Muscle of leg (tissue), 16 donors: Measurements from ENCODE around the gene CAMTA1. TPM values are rescaled to one million over a fixed set of nuclear protein-coding genes. Genes with fewer than 3 reads are reported as not detected.
A peak's percentile ranks its signal among the peaks of the same experiment; 100 is the strongest.
"Not testable (repeated sequence)": the region's sequence is repeated elsewhere in the genome, so short reads cannot be mapped to it uniquely, and the experiment has no call there.

Experiments
- DNase-seq: peaks from one replicate; pipeline ENCODE4 v3.0.0; 2013
- H3K27ac ChIP-seq: one replicate; pipeline ENCODE4 v1.5.1; 2013; ENCODE audit warnings: mild to moderate bottlenecking, low read length, control low read depth
- H3K27me3 ChIP-seq: one replicate; pipeline ENCODE4 v1.6.1; 2013; ENCODE audit warnings: low read length; ENCODE audit not compliant: control insufficient read depth, insufficient read depth
- H3K36me3 ChIP-seq: one replicate; pipeline ENCODE4 v1.6.1; 2013; ENCODE audit warnings: low read length; ENCODE audit not compliant: control insufficient read depth, insufficient read depth
- H3K4me1 ChIP-seq: one replicate; pipeline ENCODE4 v1.6.1; 2013; ENCODE audit warnings: low read length; ENCODE audit not compliant: control insufficient read depth, insufficient read depth
- H3K4me3 ChIP-seq: one replicate; pipeline ENCODE4 v1.5.1; 2013; ENCODE audit warnings: low read length, control low read depth
- H3K9me3 ChIP-seq: replicated peaks from 2 replicates; pipeline ENCODE4 v1.6.1; 2013; ENCODE audit warnings: low read depth, low read length; ENCODE audit not compliant: control insufficient read depth
- WGBS: methylation state at CpG from one replicate; pipeline ENCODE4 v1.1.5; 2013; ENCODE audit warnings: missing lambda C conversion rate; ENCODE audit not compliant: insufficient coverage; 5-methylcytosine and 5-hydroxymethylcytosine counted together
- long read RNA-seq, 11 donors: transcript quantifications; one replicate each; lab custom pipeline, GENCODE V29; 2026
- polyA plus RNA-seq, 8 donors: library from polyadenylated mRNA; unstranded; fragments of 120-200 nt; gene quantifications; one replicate each; pipeline versions ENCODE4 v1.2.1 to v1.2.3, GENCODE V29; 2013; ENCODE audit warnings: inconsistent platforms in 1 of 8, low replicate concordance in 1 of 8; ENCODE audit not compliant: insufficient read length in 8 of 8, insufficient read depth in 1 of 8
- total RNA-seq: library from RNA; stranded (reverse); fragments of 120-200 nt; gene quantifications from one replicate; pipeline ENCODE4 v1.2.4, GENCODE V29; 2013

The CAMTA1 gene, protein sequence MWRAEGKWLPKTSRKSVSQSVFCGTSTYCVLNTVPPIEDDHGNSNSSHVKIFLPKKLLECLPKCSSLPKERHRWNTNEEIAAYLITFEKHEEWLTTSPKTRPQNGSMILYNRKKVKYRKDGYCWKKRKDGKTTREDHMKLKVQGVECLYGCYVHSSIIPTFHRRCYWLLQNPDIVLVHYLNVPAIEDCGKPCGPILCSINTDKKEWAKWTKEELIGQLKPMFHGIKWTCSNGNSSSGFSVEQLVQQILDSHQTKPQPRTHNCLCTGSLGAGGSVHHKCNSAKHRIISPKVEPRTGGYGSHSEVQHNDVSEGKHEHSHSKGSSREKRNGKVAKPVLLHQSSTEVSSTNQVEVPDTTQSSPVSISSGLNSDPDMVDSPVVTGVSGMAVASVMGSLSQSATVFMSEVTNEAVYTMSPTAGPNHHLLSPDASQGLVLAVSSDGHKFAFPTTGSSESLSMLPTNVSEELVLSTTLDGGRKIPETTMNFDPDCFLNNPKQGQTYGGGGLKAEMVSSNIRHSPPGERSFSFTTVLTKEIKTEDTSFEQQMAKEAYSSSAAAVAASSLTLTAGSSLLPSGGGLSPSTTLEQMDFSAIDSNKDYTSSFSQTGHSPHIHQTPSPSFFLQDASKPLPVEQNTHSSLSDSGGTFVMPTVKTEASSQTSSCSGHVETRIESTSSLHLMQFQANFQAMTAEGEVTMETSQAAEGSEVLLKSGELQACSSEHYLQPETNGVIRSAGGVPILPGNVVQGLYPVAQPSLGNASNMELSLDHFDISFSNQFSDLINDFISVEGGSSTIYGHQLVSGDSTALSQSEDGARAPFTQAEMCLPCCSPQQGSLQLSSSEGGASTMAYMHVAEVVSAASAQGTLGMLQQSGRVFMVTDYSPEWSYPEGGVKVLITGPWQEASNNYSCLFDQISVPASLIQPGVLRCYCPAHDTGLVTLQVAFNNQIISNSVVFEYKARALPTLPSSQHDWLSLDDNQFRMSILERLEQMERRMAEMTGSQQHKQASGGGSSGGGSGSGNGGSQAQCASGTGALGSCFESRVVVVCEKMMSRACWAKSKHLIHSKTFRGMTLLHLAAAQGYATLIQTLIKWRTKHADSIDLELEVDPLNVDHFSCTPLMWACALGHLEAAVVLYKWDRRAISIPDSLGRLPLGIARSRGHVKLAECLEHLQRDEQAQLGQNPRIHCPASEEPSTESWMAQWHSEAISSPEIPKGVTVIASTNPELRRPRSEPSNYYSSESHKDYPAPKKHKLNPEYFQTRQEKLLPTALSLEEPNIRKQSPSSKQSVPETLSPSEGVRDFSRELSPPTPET (N-terminal part only)
- total RNA-seq: 36.4 TPM
- 10 to 100 TPM; 37.1 to 56.4 (median 47.8) TPM for polyA plus RNA-seq
- long read RNA-seq, donor 1, transcript CAMTA1-208 (4 exons, 567 nt): major isoform, 19 of 24 reads
- long read RNA-seq, donor 1, partial matches to known transcripts: 0 of 24 reads
- long read RNA-seq, donor 1, other reads (novel, unspliced or antisense): 0 of 24 reads
- long read RNA-seq, donor 2, partial matches to known transcripts: 0 of 6 reads
- long read RNA-seq, donor 2, other reads (novel, unspliced or antisense): 0 of 6 reads
- long read RNA-seq, donor 3, transcript CAMTA1-213 (3 exons, 538 nt): minor isoform, 5 of 47 reads
- long read RNA-seq, donor 3, transcript CAMTA1-208 (4 exons, 567 nt): major isoform, 37 of 47 reads
- long read RNA-seq, donor 3, partial matches to known transcripts: 0 of 47 reads
- long read RNA-seq, donor 3, other reads (novel, unspliced or antisense): 0 of 47 reads
- long read RNA-seq, donor 4, transcript CAMTA1-213 (3 exons, 538 nt): minor isoform, 5 of 48 reads
- long read RNA-seq, donor 4, transcript CAMTA1-208 (4 exons, 567 nt): major isoform, 40 of 48 reads
- long read RNA-seq, donor 4, partial matches to known transcripts: 0 of 48 reads
- long read RNA-seq, donor 4, other reads (novel, unspliced or antisense): 0 of 48 reads
- long read RNA-seq, donor 5, transcript CAMTA1-208 (4 exons, 567 nt): major isoform, 85 of 130 reads
- long read RNA-seq, donor 5, transcript CAMTA1-209 (4 exons, 863 nt): minor isoform, 6 of 130 reads
- long read RNA-seq, donor 5, transcript CAMTA1-213 (3 exons, 538 nt): minor isoform, 23 of 130 reads
- long read RNA-seq, donor 5, partial matches to known transcripts: 11 of 130 reads
- long read RNA-seq, donor 5, other reads (novel, unspliced or antisense): 0 of 130 reads
- long read RNA-seq, donor 6, transcript CAMTA1-209 (4 exons, 863 nt): minor isoform, 6 of 80 reads
- long read RNA-seq, donor 6, transcript CAMTA1-208 (4 exons, 567 nt): major isoform, 58 of 80 reads
- long read RNA-seq, donor 6, transcript CAMTA1-213 (3 exons, 538 nt): minor isoform, 13 of 80 reads
- long read RNA-seq, donor 6, partial matches to known transcripts: 0 of 80 reads
- long read RNA-seq, donor 6, other reads (novel, unspliced or antisense): 0 of 80 reads
- long read RNA-seq, donor 7, transcript CAMTA1-213 (3 exons, 538 nt): minor isoform, 11 of 61 reads
- long read RNA-seq, donor 7, transcript CAMTA1-208 (4 exons, 567 nt): major isoform, 39 of 61 reads
- long read RNA-seq, donor 7, partial matches to known transcripts: 5 of 61 reads
- long read RNA-seq, donor 7, other reads (novel, unspliced or antisense): 0 of 61 reads
- long read RNA-seq, donor 8, transcript CAMTA1-208 (4 exons, 567 nt): major isoform, 42 of 59 reads
- long read RNA-seq, donor 8, transcript CAMTA1-213 (3 exons, 538 nt): minor isoform, 7 of 59 reads
- long read RNA-seq, donor 8, partial matches to known transcripts: 5 of 59 reads
- long read RNA-seq, donor 8, other reads (novel, unspliced or antisense): 0 of 59 reads
- long read RNA-seq, donor 9, transcript CAMTA1-208 (4 exons, 567 nt): major isoform, 41 of 51 reads
- long read RNA-seq, donor 9, transcript CAMTA1-213 (3 exons, 538 nt): minor isoform, 6 of 51 reads
- long read RNA-seq, donor 9, partial matches to known transcripts: 0 of 51 reads
- long read RNA-seq, donor 9, other reads (novel, unspliced or antisense): 0 of 51 reads
- long read RNA-seq, donor 10, transcript CAMTA1-213 (3 exons, 538 nt): minor isoform, 19 of 102 reads
- long read RNA-seq, donor 10, transcript CAMTA1-208 (4 exons, 567 nt): major isoform, 72 of 102 reads
- long read RNA-seq, donor 10, partial matches to known transcripts: 5 of 102 reads
- long read RNA-seq, donor 10, other reads (novel, unspliced or antisense): 0 of 102 reads
- long read RNA-seq, donor 11, transcript CAMTA1-208 (4 exons, 567 nt): major isoform, 28 of 46 reads
- long read RNA-seq, donor 11, transcript CAMTA1-213 (3 exons, 538 nt): minor isoform, 11 of 46 reads
- long read RNA-seq, donor 11, transcript CAMTA1-209 (4 exons, 863 nt): minor isoform, 6 of 46 reads
- long read RNA-seq, donor 11, partial matches to known transcripts: 0 of 46 reads
- long read RNA-seq, donor 11, other reads (novel, unspliced or antisense): 0 of 46 reads

DNA sequence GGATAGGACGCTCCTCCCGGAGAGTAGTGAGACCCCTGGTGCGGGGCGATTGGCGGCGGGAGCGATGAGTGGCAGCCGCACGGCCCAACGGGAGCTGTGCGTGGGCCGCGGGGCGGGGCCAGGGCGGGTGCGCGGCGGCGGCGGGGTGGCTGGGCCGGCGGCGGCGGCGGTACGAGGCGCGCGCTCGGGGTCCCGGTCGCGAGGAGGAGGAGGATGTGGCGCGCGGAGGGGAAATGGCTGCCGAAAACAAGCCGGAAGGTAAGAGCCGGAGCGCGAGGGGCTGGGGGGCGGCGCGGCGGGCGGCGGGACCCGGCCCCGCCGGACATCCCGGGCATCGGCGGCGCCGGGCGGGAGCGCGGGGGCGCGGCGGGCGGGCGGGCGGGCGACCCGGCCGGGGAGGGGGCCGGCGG is at the start of gene CAMTA1:
CAMTA1 (plus strand) TSS at position 137 of the 410 bp plus-strand sequence; CDS start at position 214, 77 bp downstream.
- Histone ChIP-seq H3K4me1 (peaks cover 11% of the 10 kb centered on the region), H3K27ac (peak within 1 kb of the TSS; percentile 96), H3K4me3 (peak within 1 kb of the TSS; percentile 78), H3K9me3 (no peaks in the 10 kb centered on the region), H3K27me3 (no peaks in the 10 kb centered on the region), H3K36me3 (no peaks in the 10 kb centered on the region)
- no peak for DNase-seq
- 0% methylated on average over 51 of the region's 69 CpGs for WGBS

DNA sequence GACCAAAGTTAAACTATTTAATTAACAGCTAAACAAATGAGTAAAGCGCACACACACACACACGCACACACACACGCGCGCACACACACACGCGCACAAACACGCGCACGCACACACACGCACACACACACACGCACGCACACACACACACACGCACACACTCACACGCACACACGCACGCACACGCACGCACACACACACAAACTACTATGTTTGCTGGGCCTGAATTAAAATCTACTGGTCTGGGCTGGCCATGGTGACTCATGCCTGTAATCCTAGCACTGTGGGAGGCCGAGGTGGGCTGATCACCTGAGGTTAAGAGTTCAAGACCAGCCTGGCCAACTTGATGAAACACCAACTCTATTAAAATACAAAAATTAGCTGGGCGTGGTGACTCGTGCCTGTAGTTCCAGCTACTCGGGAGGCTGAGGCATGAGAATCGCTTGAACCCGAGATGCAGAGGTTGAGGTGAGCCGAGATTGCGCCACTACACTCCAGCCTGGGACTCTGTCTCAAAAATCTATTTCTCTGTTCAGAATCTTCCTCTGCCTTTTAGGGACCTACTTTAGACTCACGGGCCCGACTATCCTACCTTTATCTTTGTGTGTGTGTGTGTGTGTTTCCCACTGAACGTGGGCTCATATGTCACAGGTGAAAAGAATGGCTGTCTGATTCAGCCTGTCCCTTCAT is 46.1 kb upstream of the CAMTA1 start:
- Histone ChIP-seq H3K27ac (no peak overlapping the region), H3K4me3 (no peak overlapping the region), H3K9me3 (no peaks in the 10 kb centered on the region), H3K4me1 (peaks cover 7% of the 10 kb centered on the region), H3K36me3 (no peaks in the 10 kb centered on the region), H3K27me3 (peaks cover 3% of the 10 kb centered on the region)
- WGBS: 83% methylated on average over 20 of the region's 30 CpGs
- no peak for DNase-seq

DNA sequence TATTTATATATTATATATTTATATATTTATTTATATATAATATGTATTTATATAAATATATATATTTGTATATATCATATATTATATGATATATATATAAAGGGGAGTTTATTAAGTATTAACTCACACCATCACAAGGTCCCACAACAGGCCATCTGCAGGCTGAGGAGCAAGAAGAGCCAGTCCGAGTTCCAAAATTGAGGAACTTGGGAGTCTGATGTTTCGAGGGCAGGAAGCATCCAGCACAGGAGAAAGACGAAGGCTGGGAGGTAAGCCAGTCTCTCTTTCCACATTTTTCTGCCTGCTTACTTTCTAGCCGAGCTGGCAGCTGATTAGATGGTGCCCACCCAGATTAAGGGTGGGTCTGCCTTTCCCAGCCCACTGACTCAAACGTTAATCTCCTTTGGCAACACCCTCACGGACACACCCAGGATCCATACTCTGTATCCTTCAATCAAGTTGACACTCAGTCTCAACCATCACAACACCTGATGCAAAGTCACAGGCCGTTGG is 42.5 kb upstream of the CAMTA1 start:
- H3K36me3 ChIP-seq, H3K27ac ChIP-seq, H3K9me3 ChIP-seq, H3K27me3 ChIP-seq, H3K4me3 ChIP-seq, H3K4me1 ChIP-seq: not testable (repeated sequence)
- peak; percentile 18 for DNase-seq
- 63% methylated on average over 7 of the region's 7 CpGs for WGBS

DNA sequence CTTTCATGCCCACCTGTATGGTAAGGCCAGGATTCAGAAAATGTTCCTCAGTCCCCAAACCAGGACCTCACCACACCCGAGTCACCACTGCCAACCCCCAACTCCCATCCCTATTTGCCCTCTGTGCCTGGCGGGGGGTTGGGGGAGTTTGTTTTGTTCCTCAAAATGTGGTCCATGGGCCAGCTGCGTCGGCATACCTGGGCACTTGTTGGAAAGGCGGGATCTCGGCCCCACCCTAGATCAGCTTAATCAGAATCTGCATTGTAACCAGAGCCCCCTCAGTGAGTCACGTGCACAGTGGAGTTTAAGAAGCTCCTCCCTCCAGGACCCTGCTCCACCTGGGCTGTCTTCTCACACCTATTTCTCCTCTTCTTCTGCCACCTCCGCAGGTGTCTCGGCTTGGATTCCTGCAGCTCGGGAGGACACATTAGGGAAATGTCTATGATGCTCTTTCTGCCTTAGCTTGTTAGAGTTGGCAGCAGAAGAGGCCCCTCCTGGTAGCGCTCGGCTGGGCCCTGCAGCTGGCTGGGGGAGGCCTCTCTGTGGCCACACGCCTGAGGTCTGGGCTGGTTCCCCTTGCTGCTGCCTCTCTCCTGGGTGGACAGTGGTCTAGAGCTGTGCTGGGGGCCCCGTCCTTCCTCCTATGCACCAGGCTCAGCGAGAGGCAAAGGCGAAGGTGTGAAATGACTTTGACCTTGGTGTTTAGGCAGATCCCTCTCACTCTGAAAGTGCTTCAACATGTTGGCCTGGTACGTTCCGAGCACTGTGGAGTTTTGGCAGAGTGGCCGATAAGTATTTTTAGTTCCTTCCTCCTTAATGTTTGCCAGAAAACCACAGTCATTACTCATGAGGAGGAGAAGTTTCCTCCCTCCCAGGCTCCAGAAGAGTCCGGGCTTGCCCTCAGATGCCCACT is 41.8 kb upstream of the CAMTA1 start:
- Histone ChIP-seq H3K27ac (peak overlapping the region; percentile 29), H3K4me1 (peaks cover 7% of the 10 kb centered on the region), H3K27me3 (peaks cover 2% of the 10 kb centered on the region), H3K4me3 (no peak overlapping the region), H3K9me3 (no peaks in the 10 kb centered on the region), H3K36me3 (no peaks in the 10 kb centered on the region)
- 33% methylated on average over 12 of the region's 20 CpGs for WGBS
- peak; percentile 89 for DNase-seq

DNA sequence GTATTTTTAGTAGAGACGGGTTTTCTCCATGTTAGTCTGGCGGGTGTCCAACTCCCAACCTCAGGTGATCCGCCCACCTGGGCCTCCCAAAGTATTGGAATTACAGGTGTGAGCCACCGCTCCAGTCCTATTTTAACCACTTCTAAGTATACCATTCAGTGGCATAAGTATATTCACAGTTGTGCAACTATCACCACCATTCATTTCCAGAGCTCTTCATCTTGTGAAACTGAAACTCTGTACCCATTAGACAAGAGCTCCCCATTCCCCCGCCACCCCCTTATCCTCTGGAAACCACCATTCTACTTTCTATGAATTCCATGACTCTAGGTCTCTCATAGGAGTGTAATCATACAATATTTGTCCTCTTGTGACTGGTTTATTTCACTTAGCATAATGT is 40.2 kb upstream of the CAMTA1 start:
- H3K4me3 ChIP-seq: no peak overlapping the region
- DNase-seq: no peak
- no peaks in the 10 kb centered on the region for H3K9me3 ChIP-seq
- H3K36me3 ChIP-seq: no peaks in the 10 kb centered on the region
- WGBS: 92% methylated on average over 2 of the region's 5 CpGs
- peaks cover 7% of the 10 kb centered on the region for H3K4me1 ChIP-seq
- H3K27me3 ChIP-seq: peaks cover 2% of the 10 kb centered on the region
- H3K27ac ChIP-seq: no peak overlapping the region

DNA sequence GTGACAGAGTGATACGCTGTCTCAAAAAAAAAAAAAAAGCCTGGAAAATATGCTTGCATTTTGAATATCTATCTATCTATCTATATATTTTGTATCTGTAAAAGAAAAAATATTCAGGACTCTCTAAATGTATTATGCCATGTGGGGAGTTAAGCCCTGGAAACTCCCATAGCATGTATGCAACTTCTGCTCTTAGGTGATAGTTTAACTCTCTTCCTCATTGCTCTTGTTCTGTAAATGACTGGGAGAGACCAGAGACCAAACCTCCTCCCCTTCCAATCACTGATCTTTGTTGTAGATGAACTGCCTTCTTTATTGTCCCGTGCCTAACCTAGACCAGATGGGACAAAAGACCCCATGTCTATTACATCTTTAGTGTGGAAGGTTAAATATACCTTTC is 37.6 kb upstream of the CAMTA1 start:
- H3K27me3 ChIP-seq: peaks cover 4% of the 10 kb centered on the region
- no peak overlapping the region for H3K27ac ChIP-seq
- WGBS: no CpG with 5 or more reads among the region's 2 CpGs
- H3K4me3 ChIP-seq: no peak overlapping the region
- H3K36me3 ChIP-seq: no peaks in the 10 kb centered on the region
- no peak for DNase-seq
- H3K9me3 ChIP-seq: no peaks in the 10 kb centered on the region
- peaks cover 7% of the 10 kb centered on the region for H3K4me1 ChIP-seq
